ENCODE measurements around the gene DGCR6.
"Not testable (repeated sequence)": the region's sequence is repeated elsewhere in the genome, so short reads cannot be mapped to it uniquely, and the experiment has no call there.

Gene DGCR6

DNA sequence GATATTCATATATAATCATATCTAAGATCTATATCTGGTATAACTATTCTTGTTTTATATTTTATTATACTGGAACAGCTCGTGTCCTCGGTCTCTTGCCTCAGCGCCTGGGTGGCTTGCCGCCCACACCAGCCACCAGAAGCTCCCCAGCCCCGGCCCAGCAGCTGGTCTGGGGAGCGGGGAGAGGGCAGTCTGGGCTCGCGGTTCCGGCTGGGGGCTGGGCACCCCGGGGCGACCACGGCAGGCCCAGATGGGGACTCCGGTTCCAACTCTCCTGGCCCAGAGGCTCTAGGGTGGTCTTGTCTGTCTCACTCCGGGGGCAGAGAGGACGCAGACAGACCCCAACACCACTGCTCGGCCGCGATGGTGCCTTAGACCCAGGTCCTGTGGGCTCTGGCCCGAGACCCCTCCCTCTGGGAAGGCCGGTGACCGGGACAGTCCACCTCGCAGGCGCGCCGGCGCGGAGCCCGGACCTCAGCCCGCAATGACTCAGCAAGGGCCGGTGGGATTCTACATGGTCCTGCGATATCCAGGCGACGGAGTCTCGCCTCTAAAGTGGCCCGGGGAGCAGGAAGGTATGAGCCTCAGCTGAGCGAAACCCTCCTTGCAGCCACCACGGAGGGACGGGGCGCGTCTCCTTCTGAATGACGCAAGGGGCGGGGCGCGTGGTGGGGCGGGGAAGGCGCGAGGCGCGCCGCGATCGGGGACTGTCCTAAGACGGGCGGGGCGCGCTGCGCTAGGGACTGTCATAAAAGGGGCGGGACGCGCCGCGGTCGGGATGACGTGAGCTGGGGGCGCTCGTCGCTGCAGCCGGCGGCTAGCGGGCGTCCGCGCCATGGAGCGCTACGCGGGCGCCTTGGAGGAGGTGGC lies at the start of gene DGCR6:
Gene DGCR6, plus strand, starts transcription at position 781 of the 870 bp plus-strand sequence. Its CDS starts 55 bp downstream, at position 836.
- no peak for DNase-seq (ENCODE audit: low read depth)
- TF ChIP-seq, protein P1, sequence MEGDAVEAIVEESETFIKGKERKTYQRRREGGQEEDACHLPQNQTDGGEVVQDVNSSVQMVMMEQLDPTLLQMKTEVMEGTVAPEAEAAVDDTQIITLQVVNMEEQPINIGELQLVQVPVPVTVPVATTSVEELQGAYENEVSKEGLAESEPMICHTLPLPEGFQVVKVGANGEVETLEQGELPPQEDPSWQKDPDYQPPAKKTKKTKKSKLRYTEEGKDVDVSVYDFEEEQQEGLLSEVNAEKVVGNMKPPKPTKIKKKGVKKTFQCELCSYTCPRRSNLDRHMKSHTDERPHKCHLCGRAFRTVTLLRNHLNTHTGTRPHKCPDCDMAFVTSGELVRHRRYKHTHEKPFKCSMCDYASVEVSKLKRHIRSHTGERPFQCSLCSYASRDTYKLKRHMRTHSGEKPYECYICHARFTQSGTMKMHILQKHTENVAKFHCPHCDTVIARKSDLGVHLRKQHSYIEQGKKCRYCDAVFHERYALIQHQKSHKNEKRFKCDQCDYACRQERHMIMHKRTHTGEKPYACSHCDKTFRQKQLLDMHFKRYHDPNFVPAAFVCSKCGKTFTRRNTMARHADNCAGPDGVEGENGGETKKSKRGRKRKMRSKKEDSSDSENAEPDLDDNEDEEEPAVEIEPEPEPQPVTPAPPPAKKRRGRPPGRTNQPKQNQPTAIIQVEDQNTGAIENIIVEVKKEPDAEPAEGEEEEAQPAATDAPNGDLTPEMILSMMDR (IDR thresholded peaks at IDR 0.05; ENCODE audit: control insufficient read depth, extremely low read depth, insufficient read depth): no peak
- H3K4me3 ChIP-seq (ENCODE audit: low read depth, low read length): no peak within 1 kb of the TSS

DNA sequence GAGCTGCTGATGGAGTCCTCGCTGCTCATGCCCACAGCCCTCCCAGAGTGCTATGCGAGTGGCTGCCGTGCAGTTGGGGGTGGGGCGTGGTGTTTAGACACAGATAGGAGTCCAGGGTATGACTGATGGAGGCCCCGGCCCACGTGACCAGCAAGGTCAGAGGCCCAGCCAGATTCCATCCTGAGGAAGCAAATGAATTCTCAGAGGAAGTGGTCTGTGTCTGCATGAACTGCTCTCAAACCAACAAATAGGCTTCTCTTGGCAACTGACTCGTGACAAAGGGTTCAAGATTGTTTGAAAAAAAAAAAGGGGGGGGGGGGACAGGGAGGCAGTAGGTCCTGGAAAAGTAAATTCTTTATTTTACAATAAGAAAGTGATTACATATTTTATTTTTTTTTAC lies 46.8 kb upstream of the DGCR6 start:
- not testable (repeated sequence) for DNase-seq (ENCODE audit: low read depth); H3K4me3 ChIP-seq (ENCODE audit: low read depth, low read length)

DNA sequence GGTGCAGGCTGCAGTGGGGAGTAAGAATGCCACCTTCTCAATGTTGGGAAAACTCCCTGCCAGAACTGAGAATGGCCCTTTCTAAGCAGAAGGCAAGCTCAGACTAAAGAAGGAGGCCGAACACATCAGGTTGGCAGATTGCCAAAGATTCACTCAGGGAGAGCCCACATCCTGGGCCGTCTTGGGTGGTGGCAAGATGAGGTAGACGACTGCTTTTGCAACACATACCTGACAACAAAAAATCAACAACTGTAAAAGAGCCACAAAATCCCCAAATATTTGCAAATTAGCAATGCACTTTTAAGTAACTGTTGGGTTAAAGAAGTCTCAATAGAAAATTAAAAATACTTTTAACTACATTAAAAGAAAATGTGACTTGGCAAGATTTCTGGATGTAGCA lies 24.9 kb upstream of the DGCR6 start:
- not testable (repeated sequence) for H3K4me3 ChIP-seq (ENCODE audit: low read depth, low read length); DNase-seq (ENCODE audit: low read depth)

DNA sequence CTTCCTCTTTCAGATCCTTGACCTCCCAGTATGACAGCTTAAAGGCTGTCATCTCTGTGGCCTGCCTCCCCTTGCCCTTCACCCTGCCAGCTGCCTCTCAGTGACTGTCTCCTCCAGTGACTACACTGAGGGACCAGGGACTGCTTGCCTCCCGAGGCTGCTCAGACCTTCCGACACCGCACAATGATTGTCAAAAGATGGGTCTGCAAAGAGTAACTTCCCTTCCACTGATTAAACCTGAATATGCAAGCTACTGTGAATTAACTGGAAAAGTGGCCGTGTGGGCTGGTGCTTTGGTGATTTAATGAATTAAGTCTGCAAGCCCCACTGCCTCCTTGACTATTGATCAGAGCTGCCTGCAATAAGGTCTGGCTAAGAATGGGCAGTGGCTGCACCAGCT lies 21.7 kb upstream of the DGCR6 start:
- not testable (repeated sequence) for DNase-seq (ENCODE audit: low read depth)

DNA sequence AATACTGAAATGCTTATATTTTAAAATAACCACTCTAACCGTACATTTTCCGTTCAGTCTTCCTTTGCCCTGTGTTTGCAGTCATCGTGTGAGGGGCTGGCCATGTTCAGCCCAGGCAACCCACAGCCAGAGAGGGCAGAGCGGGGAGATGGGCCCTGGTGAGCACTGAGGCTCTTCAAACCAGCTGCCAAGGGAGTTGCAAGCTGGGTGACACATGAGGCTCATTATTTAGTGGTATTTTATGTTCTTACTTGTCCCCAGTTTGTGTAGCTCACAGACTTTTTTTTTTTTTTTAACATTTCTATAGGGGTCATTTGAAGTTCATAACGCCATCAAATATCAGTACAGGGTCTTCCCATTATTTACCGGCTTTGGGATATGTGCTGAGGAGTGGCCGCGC lies 18.0 kb upstream of the DGCR6 start:
- H3K4me3 ChIP-seq (ENCODE audit: low read depth, low read length): no peak overlapping the region
- no peak for DNase-seq (ENCODE audit: low read depth)
- TF ChIP-seq, protein P1 (IDR thresholded peaks at IDR 0.05; ENCODE audit: control insufficient read depth, extremely low read depth, insufficient read depth): no peak

More for the DNA sequence above, 21.7 kb upstream of the DGCR6 start:
- not testable (repeated sequence) for H3K4me3 ChIP-seq (ENCODE audit: low read depth, low read length)

DNA sequence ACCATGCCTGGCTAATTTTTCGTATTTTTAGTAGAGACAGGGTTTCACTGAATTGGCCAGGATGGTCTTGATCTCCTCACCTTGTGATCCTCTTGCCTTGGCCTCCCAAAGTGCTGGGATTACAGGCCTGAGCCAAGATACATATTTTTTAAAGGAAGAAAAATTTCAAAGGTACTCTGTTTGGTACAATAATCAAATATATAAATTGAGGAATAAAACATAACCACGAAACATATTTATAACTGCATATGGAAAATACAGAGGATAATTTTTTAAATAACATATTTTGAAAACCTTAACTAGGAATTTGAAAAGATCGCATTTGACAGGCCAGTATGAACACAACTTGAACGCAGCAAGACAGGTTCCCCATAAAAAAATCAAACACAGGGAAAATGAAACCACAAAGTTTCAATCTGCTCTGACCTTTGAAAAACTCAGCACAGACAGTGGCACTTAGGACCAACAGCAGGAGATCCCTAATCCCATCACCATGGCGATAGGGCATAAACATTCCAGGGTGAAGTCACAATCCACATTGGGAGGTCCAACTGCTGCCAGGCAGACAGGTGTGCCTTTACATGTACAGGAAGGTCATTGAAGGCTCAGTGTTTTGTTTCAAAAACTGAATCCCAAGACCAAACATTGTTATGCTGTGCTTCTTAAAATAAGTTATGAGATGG lies 15.5 kb upstream of the DGCR6 start:
- H3K4me3 ChIP-seq (ENCODE audit: low read depth, low read length); DNase-seq (ENCODE audit: low read depth): not testable (repeated sequence)

DNA sequence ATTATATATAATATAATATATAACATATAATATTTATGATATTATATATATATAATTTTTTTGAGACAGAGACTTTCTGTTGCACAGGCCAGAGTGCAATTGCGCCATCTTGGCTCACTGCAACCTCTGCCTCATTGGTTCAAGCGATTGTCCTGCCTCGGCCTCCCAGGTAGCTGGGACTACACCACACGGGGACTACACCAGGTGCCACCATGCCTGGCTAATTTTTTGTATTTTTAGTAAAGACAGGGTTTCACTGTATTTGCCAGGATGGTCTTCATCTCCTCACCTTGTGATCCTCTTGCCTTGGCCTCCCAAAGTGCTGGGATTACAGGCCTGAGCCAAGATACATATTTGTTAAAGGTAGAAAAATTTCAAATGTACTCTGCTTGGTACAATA lies 12.3 kb upstream of the DGCR6 start:
- not testable (repeated sequence) for DNase-seq (ENCODE audit: low read depth); H3K4me3 ChIP-seq (ENCODE audit: low read depth, low read length)

DNA sequence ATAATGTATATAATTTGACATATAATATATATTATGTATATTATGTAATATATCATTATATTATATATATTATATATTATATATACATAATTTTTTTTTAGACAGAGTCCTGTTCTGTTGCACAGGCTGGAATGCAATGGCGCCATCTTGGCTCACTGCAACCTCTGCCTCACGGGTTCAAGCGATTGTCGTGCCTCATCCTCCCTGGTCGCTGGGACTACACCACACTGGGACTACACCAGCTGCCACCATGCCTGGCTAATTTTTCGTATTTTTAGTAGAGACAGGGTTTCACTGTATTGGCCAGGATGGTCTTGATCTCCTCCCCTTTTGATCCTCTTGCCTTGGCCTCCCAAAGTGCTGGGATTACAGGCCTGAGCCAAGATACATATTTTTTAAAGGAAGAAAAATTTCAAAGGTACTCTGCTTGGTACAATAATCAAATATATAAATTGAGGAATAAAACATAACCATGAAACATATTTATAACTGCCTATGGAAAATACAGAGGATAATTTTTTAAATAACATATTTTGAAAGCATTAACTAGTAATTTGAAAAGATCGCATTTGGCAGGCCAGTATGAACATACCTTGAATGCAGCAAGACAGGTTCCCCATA lies 10.0 kb upstream of the DGCR6 start:
- DNase-seq (ENCODE audit: low read depth); H3K4me3 ChIP-seq (ENCODE audit: low read depth, low read length): not testable (repeated sequence)

DNA sequence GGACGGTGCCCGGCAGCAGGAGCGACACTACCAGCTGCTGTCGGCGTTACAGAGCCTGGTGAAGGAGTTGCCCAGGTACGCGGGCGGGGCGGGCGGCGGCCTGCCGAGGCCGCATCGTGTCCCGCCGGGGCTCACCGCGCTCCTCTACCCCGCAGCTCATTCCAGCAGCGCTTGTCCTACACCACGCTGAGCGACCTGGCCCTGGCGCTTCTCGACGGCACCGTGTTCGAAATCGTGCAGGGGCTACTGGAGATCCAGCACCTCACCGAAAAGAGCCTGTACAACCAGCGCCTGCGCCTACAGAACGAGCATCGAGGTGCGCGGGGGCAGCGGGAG lies 258 bp downstream of the DGCR6 start:
- H3K4me3 ChIP-seq (ENCODE audit: low read depth, low read length); DNase-seq (ENCODE audit: low read depth): not testable (repeated sequence)

DNA sequence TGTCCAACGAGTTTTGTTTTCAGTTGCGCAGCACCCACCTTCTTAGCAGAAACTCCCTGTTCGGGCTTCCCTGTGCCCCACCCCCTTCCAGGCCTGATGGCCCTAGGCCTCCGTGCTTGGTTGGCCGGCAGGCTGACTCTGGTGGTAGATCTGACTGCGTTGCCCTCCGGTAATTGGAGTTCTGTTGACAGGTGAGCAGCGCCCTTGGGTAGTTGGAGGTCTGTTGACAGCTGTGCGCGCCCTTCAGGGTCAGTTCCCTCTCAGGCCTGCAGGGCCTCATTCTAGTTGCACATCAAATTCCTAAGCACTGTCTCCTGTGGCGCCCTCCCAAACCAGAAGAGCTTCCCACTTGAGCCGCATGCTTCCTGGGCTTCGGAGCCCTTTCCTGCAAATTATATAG lies 776 bp downstream of the DGCR6 start:
- TF ChIP-seq, protein P1 (IDR thresholded peaks at IDR 0.05; ENCODE audit: control insufficient read depth, extremely low read depth, insufficient read depth): no peak
- no peak overlapping the region for H3K4me3 ChIP-seq (ENCODE audit: low read depth, low read length)
- DNase-seq (ENCODE audit: low read depth): no peak

All from LNCaP clone FGC (cell line).